IPS-18a (cell line): ENCODE measurements around the gene ZNF513.
"Not testable (repeated sequence)": the region's sequence is repeated elsewhere in the genome, so short reads cannot be mapped to it uniquely, and the experiment has no call there.

Experiments used
- H3K27ac ChIP-seq: one replicate; pipeline ENCODE4 v1.5.1; 2013; ENCODE audit warnings: low read length
- H3K27me3 ChIP-seq: one replicate; pipeline ENCODE4 v1.6.1; 2013; ENCODE audit warnings: mild to moderate bottlenecking, low read length; ENCODE audit not compliant: control insufficient read depth, insufficient read depth
- H3K36me3 ChIP-seq: one replicate; pipeline ENCODE4 v1.6.1; 2013; ENCODE audit warnings: low read depth, low read length; ENCODE audit not compliant: control insufficient read depth
- H3K4me1 ChIP-seq: one replicate; pipeline ENCODE4 v1.6.1; 2013; ENCODE audit warnings: low read depth, low read length; ENCODE audit not compliant: control insufficient read depth
- H3K4me3 ChIP-seq: one replicate; pipeline ENCODE4 v1.5.1; 2013; ENCODE audit warnings: low read length
- H3K9ac ChIP-seq: one replicate; pipeline ENCODE4 v1.6.1; 2013; ENCODE audit warnings: mild to moderate bottlenecking, low read length, moderate library complexity
- H3K9me3 ChIP-seq: one replicate; pipeline ENCODE4 v1.6.1; 2013; ENCODE audit warnings: low read depth, low read length; ENCODE audit not compliant: control insufficient read depth

ZNF513 gene

GRCh38 chr2:27380626-27381545, at the start of gene ZNF513:
TSS of gene ZNF513 (minus strand) at chr2:27380734. CDS start at chr2:27380526, 208 bp downstream.
- peaks cover 63% of the 10 kb centered on the region for H3K36me3 ChIP-seq
- H3K27me3 ChIP-seq: no peaks in the 10 kb centered on the region
- peak within 1 kb of the TSS; percentile 73 for H3K4me3 ChIP-seq
- H3K27ac ChIP-seq: peak within 1 kb of the TSS; percentile 64
- H3K9ac ChIP-seq: peak within 1 kb of the TSS; percentile 80
- H3K4me1 ChIP-seq: peaks cover 8% of the 10 kb centered on the region
- H3K9me3 ChIP-seq: no peaks in the 10 kb centered on the region

- Histone ChIP-seq H3K4me1 (peaks cover 14% of the 10 kb centered on the region), H3K4me3 (peak overlapping the region; percentile 73), H3K9me3 (no peaks in the 10 kb centered on the region), H3K9ac (peak overlapping the region; percentile 83), H3K27ac (peak overlapping the region; percentile 47), H3K27me3 (peaks cover 5% of the 10 kb centered on the region), H3K36me3 (peaks cover 10% of the 10 kb centered on the region)
These were observed 48.5 kb upstream of the ZNF513 start for GRCh38 chr2:27428978-27429541.

GRCh38 chr2:27428213-27428977, 47.9 kb upstream of the ZNF513 start, which contains the start of gene NRBP1:
TSS of gene NRBP1 (plus strand) at chr2:27428631. CDS start at chr2:27433274, 4,643 bp downstream.
- Histone ChIP-seq H3K27me3 (peaks cover 5% of the 10 kb centered on the region), H3K9me3 (no peaks in the 10 kb centered on the region), H3K27ac (peak within 1 kb of the TSS; percentile 47), H3K36me3 (peaks cover 3% of the 10 kb centered on the region), H3K4me1 (peaks cover 14% of the 10 kb centered on the region), H3K4me3 (peak within 1 kb of the TSS; percentile 73), H3K9ac (peak within 1 kb of the TSS; percentile 83)

- H3K9ac ChIP-seq: peak overlapping the region; percentile 83
- peak overlapping the region; percentile 68 for H3K4me3 ChIP-seq
- H3K27me3 ChIP-seq: peaks cover 5% of the 10 kb centered on the region
- H3K4me1 ChIP-seq: peaks cover 14% of the 10 kb centered on the region
- H3K36me3 ChIP-seq: no peaks in the 10 kb centered on the region
- H3K27ac ChIP-seq: no peak overlapping the region
- no peaks in the 10 kb centered on the region for H3K9me3 ChIP-seq
These were observed 47.3 kb upstream of the ZNF513 start for GRCh38 chr2:27427863-27428212.

- H3K9ac ChIP-seq, H3K27ac ChIP-seq, H3K36me3 ChIP-seq, H3K4me3 ChIP-seq, H3K9me3 ChIP-seq, H3K27me3 ChIP-seq: not testable (repeated sequence)
- H3K4me1 ChIP-seq: peaks cover 13% of the 10 kb centered on the region
These were observed 44.5 kb upstream of the ZNF513 start for GRCh38 chr2:27425039-27425438.

- no peak overlapping the region for H3K9ac ChIP-seq
- H3K27me3 ChIP-seq: no peaks in the 10 kb centered on the region
- no peaks in the 10 kb centered on the region for H3K9me3 ChIP-seq
- peaks cover 6% of the 10 kb centered on the region for H3K4me1 ChIP-seq
- no peak overlapping the region for H3K4me3 ChIP-seq
- no peaks in the 10 kb centered on the region for H3K36me3 ChIP-seq
- no peak overlapping the region for H3K27ac ChIP-seq
These were observed 42.4 kb upstream of the ZNF513 start for GRCh38 chr2:27422958-27423357.

- H3K9ac ChIP-seq: no peak overlapping the region
- H3K27ac ChIP-seq: no peak overlapping the region
- H3K27me3 ChIP-seq: no peaks in the 10 kb centered on the region
- no peaks in the 10 kb centered on the region for H3K36me3 ChIP-seq
- H3K4me1 ChIP-seq: no peaks in the 10 kb centered on the region
- H3K4me3 ChIP-seq: no peak overlapping the region
- no peaks in the 10 kb centered on the region for H3K9me3 ChIP-seq
These were observed 41.2 kb upstream of the ZNF513 start for GRCh38 chr2:27421660-27422250.

- Histone ChIP-seq H3K27ac (no peak overlapping the region), H3K27me3 (no peaks in the 10 kb centered on the region), H3K9me3 (no peaks in the 10 kb centered on the region), H3K4me1 (no peaks in the 10 kb centered on the region), H3K4me3 (no peak overlapping the region), H3K9ac (no peak overlapping the region), H3K36me3 (no peaks in the 10 kb centered on the region)
These were observed 40.5 kb upstream of the ZNF513 start for GRCh38 chr2:27420996-27421395.

- no peaks in the 10 kb centered on the region for H3K9me3 ChIP-seq
These were observed 35.6 kb upstream of the ZNF513 start for GRCh38 chr2:27416151-27416550.

GRCh38 chr2:27412419-27413152, 32.1 kb upstream of the ZNF513 start:
- H3K27ac ChIP-seq: no peak overlapping the region
- no peaks in the 10 kb centered on the region for H3K27me3 ChIP-seq
- H3K9me3 ChIP-seq: no peaks in the 10 kb centered on the region
- peaks cover 5% of the 10 kb centered on the region for H3K4me1 ChIP-seq
- no peak overlapping the region for H3K9ac ChIP-seq
- H3K36me3 ChIP-seq: no peaks in the 10 kb centered on the region
- no peak overlapping the region for H3K4me3 ChIP-seq

More at GRCh38 chr2:27416151-27416550, 35.6 kb upstream of the ZNF513 start:
- Histone ChIP-seq H3K9ac (no peak overlapping the region), H3K27ac (no peak overlapping the region), H3K4me3 (no peak overlapping the region), H3K27me3 (no peaks in the 10 kb centered on the region), H3K36me3 (no peaks in the 10 kb centered on the region), H3K4me1 (no peaks in the 10 kb centered on the region)
